Esophagus (tissue), 2 donors: ENCODE results near the gene UTP4. TPM values are rescaled to one million over a fixed set of nuclear protein-coding genes. Genes with fewer than 3 reads are reported as not detected.
A peak's percentile ranks its signal among the peaks of the same experiment; 100 is the strongest.

ENCODE experiments used
- H3K27ac ChIP-seq, 2 donors: one replicate each; pipeline ENCODE4 v1.5.1; 2013; ENCODE audit warnings: low read depth in 2 of 2, mild to moderate bottlenecking in 2 of 2, inconsistent platforms in 1 of 2, low read length in 1 of 2, moderate library complexity in 1 of 2
- H3K27me3 ChIP-seq, 2 donors: one replicate each; pipeline ENCODE4 v1.6.1; 2013; ENCODE audit warnings: low read length in 2 of 2, control low read depth in 1 of 2, mild to moderate bottlenecking in 1 of 2; ENCODE audit not compliant: insufficient read depth in 2 of 2, control insufficient read depth in 1 of 2
- H3K36me3 ChIP-seq, 2 donors: one replicate each; pipeline ENCODE4 v1.6.1; 2013; ENCODE audit warnings: low read length in 1 of 2; ENCODE audit not compliant: control insufficient read depth in 2 of 2, insufficient read depth in 2 of 2
- H3K4me1 ChIP-seq, 2 donors: one replicate each; pipeline ENCODE4 v1.6.1; 2013; ENCODE audit warnings: low read length in 1 of 2; ENCODE audit not compliant: control insufficient read depth in 2 of 2, insufficient read depth in 2 of 2
- H3K4me3 ChIP-seq, 2 donors: one replicate each; pipeline ENCODE4 v1.5.1; 2013; ENCODE audit warnings: low read length in 2 of 2, mild to moderate bottlenecking in 2 of 2, low read depth in 1 of 2, moderate library complexity in 1 of 2
- H3K9me3 ChIP-seq, 2 donors: one replicate each; pipeline ENCODE4 v1.6.1; 2013; ENCODE audit warnings: mild to moderate bottlenecking in 2 of 2, low read depth in 1 of 2, low read length in 1 of 2, moderate library complexity in 1 of 2; ENCODE audit not compliant: control insufficient read depth in 2 of 2, insufficient read depth in 1 of 2
- WGBS, 2 donors: extraction: QIAGEN DNeasy Blood & Tissue Kit; methylation state at CpG; one replicate each; pipeline ENCODE4 v1.1.7; 2013; 5-methylcytosine and 5-hydroxymethylcytosine counted together
- polyA plus RNA-seq, 2 donors: library from polyadenylated mRNA; stranded (reverse); fragments of 200-250 nt; gene quantifications; one replicate each; pipeline ENCODE4 v1.2.3, GENCODE V29; 2013
- donor health status: healthy with polysubstance abuse.
- donor health status: Bipolar disorder and iron deficiency.

UTP4 gene
- polyA plus RNA-seq, 2 donors, result 15.5 to 29.8 TPM

- H3K9me3 ChIP-seq, result no peaks in the 10 kb centered on the region
- peak within 1 kb of the TSS; percentile 88 for H3K4me3 ChIP-seq
- H3K4me1 ChIP-seq, result peaks cover 2 to 8% of the 10 kb centered on the region in 2 donors
- H3K36me3 ChIP-seq, result no peaks in the 10 kb centered on the region
- WGBS, 2 donors, result 0 to 1% methylated on average over 36 to 69 of the region's 69 CpGs
- no peaks in the 10 kb centered on the region for H3K27me3 ChIP-seq
- peak within 1 kb of the TSS; percentile 93 to 98 for H3K27ac ChIP-seq
Observed at GRCh38 chr16:69186642-69187445, 54.4 kb downstream of the UTP4 start, which contains the start of gene SNTB2. Gene SNTB2, plus strand, starts transcription at chr16:69187164. Its CDS starts 3 bp downstream, at chr16:69187167.

GRCh38 chr16:69187446-69188235 is 55.2 kb downstream of the UTP4 start:
- Histone ChIP-seq H3K27ac (peak overlapping the region; percentile 93 to 98), H3K36me3 (no peaks in the 10 kb centered on the region), H3K4me1 (peaks cover 2 to 8% of the 10 kb centered on the region in 2 donors), H3K27me3 (no peaks in the 10 kb centered on the region), H3K9me3 (no peaks in the 10 kb centered on the region), H3K4me3 (peak overlapping the region; percentile 88)
- WGBS, 2 donors, result 0% methylated on average over 42 to 76 of the region's 76 CpGs

GRCh38 chr16:69188236-69188549 is 55.7 kb downstream of the UTP4 start:
- peaks cover 0 to 6% of the 10 kb centered on the region in 2 donors for H3K4me1 ChIP-seq

GRCh38 chr16:69188716-69189115 is 56.3 kb downstream of the UTP4 start:
- Histone ChIP-seq H3K36me3 (no peaks in the 10 kb centered on the region), H3K27me3 (no peaks in the 10 kb centered on the region), H3K9me3 (no peaks in the 10 kb centered on the region), H3K4me1 (peaks cover 0 to 6% of the 10 kb centered on the region in 2 donors), H3K4me3 (peak overlapping the region; percentile 19 to 88), H3K27ac (no peak overlapping the region)
- 15 to 18% methylated on average over 5 of the region's 5 CpGs for WGBS, 2 donors

More at GRCh38 chr16:69188236-69188549, 55.7 kb downstream of the UTP4 start:
- Histone ChIP-seq H3K9me3 (no peaks in the 10 kb centered on the region), H3K4me3 (peak overlapping the region; percentile 88), H3K36me3 (no peaks in the 10 kb centered on the region), H3K27me3 (no peaks in the 10 kb centered on the region), H3K27ac (peak overlapping the region; percentile 93 to 98)
- WGBS, 2 donors, result 1% methylated on average over 5 of the region's 5 CpGs

- no peaks in the 10 kb centered on the region for H3K36me3 ChIP-seq
- H3K9me3 ChIP-seq, result no peaks in the 10 kb centered on the region
- no peak overlapping the region for H3K4me3 ChIP-seq
- H3K4me1 ChIP-seq, result peaks cover 0 to 6% of the 10 kb centered on the region in 2 donors
- no peak overlapping the region for H3K27ac ChIP-seq
- 51 to 70% methylated on average over 2 of the region's 2 CpGs for WGBS, 2 donors
- no peaks in the 10 kb centered on the region for H3K27me3 ChIP-seq
Observed at GRCh38 chr16:69190046-69190588, 57.7 kb downstream of the UTP4 start.

- Histone ChIP-seq H3K27me3 (no peaks in the 10 kb centered on the region), H3K27ac (no peak overlapping the region), H3K9me3 (no peaks in the 10 kb centered on the region), H3K36me3 (no peaks in the 10 kb centered on the region), H3K4me3 (no peak overlapping the region), H3K4me1 (peaks cover 0 to 6% of the 10 kb centered on the region in 2 donors)
- 68 to 69% methylated on average over 3 of the region's 3 CpGs for WGBS, 2 donors
Observed at GRCh38 chr16:69190598-69190997, 58.1 kb downstream of the UTP4 start.

- H3K4me1 ChIP-seq, result peaks cover 0 to 6% of the 10 kb centered on the region in 2 donors
- WGBS, 2 donors, result 96 to 100% methylated on average over 2 of the region's 2 CpGs
- no peaks in the 10 kb centered on the region for H3K27me3 ChIP-seq
- H3K9me3 ChIP-seq, result no peaks in the 10 kb centered on the region
- H3K27ac ChIP-seq, result no peak overlapping the region
- H3K4me3 ChIP-seq, result no peak overlapping the region
- no peaks in the 10 kb centered on the region for H3K36me3 ChIP-seq
Observed at GRCh38 chr16:69191136-69191535, 58.7 kb downstream of the UTP4 start.

- no peaks in the 10 kb centered on the region for H3K9me3 ChIP-seq
- H3K4me3 ChIP-seq, result no peak overlapping the region
- no peaks in the 10 kb centered on the region for H3K27me3 ChIP-seq
- no peak overlapping the region for H3K27ac ChIP-seq
- H3K36me3 ChIP-seq, result no peaks in the 10 kb centered on the region
- H3K4me1 ChIP-seq, result peaks cover 0 to 2% of the 10 kb centered on the region in 2 donors
Observed at GRCh38 chr16:69193855-69194254, 61.4 kb downstream of the UTP4 start.

- H3K27me3 ChIP-seq, result no peaks in the 10 kb centered on the region
- H3K36me3 ChIP-seq, result no peaks in the 10 kb centered on the region
- peaks cover 0 to 3% of the 10 kb centered on the region in 2 donors for H3K4me1 ChIP-seq
- no peaks in the 10 kb centered on the region for H3K9me3 ChIP-seq
- no peak overlapping the region for H3K4me3 ChIP-seq
- H3K27ac ChIP-seq, result no peak overlapping the region
Observed at GRCh38 chr16:69194488-69194887, 62.0 kb downstream of the UTP4 start.
